COLO829 (cell line): Measurements from ENCODE around the gene CABLES2.

Experiments
- DNase-seq: peaks from one replicate; pipeline ENCODE4 v3.0.0; 2012; ENCODE audit warnings: low spot score

Gene CABLES2

DNA sequence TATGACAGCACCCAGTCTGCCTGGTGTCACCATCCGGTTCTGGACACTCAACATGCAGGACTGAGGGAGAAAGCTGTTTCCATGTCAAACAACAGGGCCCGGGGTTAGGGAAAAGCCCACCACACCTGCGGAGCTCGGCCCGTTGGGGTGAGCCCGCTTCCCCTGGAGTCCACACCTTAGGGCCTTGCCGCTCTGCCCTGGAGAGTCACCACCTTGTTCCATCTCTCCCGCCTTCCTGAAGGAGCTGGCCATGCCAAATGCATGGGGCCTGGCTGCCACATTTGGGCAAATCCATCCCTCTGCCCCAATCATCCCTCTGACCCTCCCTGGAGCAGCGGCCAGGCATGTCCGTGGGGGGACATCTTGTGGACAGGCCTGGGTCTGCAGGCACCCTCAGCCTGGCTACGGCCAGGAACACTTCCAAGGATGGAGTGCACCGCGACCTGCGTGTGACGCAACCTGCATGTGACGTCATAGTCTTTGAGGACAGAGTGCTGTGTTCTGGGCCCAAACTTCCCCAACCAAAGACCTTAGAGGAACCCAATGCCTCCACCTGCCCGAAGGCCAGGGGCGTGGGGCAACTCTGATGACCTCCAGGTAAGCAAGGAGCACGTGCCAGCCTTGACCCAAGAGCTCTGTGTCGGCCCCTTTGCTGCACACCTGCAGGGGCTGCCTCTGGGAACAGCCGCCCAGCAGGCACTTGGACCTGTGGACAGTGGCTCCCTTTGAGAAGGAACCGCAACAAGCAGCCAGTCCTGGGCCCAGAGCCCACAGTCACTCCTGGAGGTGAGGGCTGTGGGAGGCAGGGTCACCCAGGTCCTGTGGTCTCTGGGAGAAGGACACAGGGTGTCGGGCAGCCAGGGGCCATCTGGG lies 1.7 kb downstream of the CABLES2 start:
- DNase-seq, result no peak

DNA sequence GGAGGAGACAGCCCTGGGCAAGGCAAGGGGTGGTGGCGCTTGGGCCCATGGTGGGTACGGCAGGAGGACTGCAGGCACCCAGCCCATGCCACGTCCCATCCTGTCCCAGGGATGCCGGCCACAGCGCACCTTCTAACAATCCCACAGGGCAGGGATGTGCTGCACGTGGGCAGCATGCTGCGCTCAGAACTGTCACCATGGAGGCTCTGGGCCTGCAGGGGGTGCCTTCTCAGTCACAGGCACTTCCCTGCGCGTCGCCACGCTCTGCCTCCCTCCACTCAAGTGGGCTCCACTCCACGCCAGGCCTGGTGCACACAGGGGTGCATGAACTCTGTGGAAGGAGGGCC lies 2.4 kb downstream of the CABLES2 start:
- no peak for DNase-seq

DNA sequence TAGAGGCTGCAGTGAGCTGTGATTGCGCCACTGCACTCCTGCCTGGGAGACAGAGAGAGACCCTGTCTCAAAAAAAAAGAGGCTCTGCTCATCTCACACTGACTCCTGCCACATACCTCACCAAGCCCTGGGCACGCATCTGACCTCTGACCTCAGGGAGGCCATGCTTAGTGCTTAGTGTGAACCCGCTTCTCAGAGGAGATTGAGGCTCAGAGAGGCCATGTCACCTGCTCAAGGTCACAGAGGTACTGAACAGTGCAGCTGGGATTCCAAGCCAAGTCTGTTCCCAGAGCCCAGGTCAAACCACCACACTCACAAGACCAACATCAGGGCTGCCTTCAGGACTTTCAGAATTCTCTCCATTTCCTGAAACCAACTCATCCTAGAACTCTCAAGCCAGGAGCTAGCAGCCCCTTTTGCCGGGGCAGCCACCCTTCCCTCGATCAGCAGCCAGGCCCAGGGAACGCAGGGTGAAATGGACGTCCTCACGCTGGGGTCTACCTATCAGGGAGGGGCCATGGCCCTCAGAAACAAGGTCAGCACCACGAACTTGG lies 2.9 kb downstream of the CABLES2 start:
- no peak for DNase-seq

DNA sequence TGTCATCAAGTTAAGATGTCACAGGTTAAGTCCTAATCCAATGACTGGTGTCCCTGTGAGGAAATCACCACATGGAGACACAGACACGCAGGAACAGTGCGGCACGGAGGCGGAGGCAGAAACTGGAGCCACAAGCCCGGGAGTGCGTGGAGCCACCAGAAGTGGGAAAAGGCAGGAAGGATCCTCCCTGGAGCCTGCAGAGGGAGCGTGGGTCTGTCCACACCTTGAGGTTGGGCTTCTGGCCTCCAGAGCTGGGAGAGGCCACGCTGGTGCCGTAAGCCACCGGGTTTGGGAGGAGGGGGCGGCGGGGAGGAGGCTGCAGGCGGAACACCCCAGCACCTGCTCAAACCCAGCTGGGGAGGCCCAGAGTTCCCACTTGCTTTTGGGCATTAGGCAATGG lies 3.8 kb downstream of the CABLES2 start:
- DNase-seq, result no peak

DNA sequence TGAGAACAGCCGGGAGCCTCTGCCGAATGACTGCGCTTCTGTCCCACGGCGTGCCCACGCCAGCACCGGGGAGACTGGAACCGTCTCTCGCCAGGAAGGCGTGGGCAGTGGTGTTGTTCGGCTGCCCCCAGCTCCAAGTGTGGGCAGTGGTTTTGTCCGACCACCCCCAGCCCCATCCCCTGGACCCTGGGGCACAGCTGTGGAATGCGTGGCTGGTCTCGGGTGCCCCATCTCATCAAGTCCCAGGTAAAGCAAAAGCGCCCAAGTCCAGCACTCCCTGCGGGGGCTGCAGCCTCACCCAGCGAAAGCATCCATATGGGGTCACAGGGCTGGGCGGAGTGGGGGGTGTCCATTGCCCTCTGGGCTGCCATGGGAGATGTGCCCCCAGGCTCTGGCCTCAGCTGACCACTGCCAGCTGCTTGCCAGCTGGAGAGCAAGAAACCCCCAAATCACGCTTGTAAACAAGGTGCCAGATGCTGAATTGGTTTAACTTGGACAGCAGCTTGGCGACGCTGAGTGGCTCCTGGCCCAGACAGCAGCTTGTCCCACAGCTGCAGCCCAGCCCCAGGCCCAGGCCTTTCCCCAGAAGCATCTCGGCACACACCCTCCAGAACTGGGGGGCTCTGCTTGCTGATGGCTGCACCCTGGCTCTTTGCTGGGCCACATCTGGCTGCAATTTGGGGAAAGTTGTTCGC lies 4.5 kb downstream of the CABLES2 start:
- no peak for DNase-seq

DNA sequence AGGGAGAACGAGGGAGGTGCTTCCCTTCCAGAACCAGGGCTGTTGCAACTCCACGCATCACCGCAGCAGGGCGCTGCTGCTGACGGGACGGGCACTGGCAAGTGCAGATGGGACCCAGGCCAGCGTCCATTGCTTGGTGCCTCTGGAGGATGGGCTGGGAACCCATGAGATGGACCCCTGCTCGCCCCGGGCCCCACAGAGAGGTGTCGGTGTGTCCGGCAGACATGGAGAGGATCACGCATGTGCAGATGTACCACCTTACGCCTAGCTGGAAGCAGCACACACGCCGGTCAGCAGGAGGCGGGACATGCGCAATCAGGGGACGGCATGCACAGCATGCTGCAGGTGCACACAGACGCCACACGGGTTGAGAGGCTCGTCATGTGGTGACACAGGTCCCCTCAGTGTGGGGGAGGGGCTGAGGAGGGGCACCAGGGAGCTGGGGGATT lies 5.7 kb downstream of the CABLES2 start:
- DNase-seq, result no peak

DNA sequence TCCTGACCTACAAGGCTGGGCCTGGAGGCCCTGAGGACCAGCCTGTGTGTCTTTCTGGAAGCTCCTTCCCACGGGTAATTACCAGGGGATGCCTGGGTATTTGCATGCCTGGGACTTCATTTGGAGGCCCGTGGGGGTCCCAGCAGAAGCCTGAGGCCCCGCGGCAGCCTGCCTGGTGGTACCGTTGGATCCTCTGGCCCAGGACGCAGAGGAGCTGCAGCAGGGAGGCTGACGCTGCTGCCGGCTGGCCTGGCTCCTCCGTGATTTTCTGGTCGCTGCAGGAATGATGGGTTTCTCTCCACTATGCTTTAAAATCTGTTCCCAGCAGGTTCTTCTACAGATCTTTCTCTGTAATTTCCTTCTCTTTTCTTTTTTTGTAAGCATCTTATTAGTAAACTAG lies 6.5 kb downstream of the CABLES2 start:
- DNase-seq, result no peak

DNA sequence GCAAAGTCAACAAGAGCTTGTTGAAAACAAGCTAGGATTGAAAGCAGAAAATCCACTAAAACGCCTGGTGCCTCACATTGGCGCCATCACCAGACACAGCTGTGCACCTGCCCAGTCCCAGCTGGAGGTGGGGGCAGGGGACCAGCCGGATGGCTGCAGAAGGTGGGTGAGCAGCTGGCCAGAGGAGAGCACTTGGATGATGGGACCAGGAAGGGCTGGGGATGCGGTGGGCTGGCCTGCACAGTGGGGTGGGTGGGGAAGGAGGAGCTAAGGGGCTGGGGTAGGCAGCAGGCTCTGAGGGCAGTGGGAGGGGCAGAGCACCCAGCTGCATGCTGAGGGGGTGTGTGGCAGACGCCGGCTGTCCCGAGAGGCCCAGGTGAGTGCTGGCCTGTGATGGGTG lies 7.1 kb downstream of the CABLES2 start:
- DNase-seq, result no peak

DNA sequence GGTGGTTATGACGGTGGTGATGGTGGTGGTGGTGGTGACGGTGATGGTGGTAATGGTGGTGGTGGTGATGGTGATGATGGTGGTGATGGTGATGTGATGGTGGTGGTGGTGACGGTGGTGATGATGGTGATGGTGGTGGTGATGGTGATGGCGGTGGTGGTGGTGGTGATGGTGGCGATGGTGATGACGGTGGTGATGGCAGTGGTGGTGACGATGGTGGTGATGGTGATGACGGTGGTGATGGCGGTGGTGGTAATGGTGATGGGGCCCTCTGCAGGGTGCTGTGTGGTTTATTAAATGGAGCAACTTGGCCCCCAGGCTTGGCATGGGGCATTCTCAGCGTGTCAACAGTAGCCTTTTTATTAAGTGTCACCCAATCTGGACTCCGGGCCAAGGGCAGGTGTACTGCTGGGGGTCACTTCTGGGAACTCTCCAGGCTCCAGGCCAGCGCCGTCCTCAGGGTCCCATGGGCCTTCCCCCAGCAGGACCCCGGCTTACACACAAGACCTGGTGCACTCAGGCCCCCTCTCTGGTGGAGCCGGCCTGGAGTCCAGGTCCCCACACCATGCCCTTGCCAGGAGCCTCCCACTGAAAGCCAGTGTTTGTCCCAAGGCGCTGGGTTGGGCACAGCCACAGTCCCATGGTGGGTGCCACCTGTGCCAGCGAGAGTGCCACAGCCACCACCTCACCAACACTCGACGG lies 8.8 kb downstream of the CABLES2 start:
- DNase-seq, result no peak

DNA sequence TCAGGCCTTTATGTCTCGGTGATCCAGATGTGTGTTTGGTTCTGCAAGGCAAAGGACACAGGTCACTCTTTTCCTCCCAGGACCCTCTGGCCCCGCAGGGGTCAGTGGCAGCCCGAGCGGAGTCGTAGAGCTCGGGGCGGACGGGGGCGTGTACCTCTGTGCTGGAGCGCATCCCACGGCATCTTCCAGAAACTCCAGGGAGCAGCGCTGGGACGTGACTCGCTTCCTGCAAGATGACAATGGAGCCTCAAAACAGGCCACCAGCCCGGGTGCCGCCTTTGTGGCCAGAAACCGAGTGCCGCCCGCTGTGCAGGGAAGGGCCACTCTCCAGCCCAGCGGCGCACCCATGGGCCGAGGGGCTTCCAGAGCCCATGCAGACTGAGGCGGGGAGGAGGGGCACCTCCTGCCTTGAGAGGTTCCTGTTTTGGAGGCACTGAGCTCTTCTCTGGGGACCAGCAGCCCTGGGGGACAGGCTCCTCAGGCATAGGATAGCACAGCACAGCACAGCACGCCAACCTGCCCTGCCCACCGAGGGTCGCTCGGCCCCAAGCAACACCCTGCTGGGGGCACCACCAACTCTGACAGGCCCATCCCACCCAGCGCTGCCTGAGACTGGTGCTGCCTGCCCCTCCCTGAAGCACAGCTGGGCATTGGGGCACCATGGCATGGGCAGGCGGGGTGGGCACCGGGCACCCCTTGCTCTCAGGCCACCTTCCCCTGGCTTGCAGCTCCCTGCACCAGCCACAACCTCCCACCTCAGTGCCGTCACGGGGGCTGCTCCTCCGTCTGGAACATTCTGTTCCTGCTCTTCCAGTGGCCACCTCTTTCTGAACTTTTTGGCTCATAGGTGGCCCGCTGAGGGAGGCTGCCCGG lies 10.5 kb downstream of the CABLES2 start:
- no peak for DNase-seq

DNA sequence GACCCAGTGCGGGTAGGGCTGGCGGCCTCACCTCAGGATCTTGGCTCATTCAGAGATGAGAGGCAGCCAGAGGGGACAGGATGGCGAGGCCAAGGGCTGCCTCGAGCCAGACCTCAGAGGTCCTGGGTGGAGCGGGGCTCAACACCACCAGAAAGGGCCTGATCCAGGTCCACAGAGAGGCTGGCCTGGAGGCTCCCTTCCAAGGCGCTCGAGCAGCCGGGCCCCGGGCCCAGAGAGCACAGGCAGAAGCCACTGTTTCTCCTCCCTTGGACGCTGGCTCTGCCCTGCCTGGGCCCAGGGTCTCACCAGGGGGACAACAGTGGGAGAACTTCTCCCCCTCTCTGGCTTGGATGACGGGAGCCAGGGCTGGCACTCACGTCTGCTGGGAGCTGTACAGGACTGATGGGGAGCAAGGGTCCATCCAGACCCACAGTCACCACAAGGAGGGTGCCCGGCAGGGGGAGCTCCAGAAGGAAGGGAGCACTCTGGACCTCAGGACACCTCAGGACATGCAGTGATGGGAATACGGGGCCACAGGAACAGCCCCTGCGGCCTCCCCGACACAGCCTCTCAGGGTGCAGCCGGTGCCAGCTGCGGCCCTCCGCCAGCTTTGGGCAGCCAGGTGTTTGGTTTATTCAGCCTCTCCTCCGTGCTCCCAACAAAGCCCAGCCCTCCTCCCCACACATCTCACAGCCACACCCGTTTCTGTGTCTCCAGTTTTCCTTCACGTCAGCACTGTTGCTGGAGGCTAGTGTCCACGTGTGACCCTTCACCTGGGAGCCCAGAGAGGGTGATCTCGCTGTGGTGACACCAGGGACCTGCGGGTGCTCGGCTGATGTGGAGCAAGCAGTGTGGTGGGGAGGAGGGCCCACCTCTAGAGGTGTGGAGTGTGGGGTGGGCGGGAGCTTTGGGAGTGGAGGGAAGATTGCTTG lies 11.5 kb downstream of the CABLES2 start:
- DNase-seq, result no peak

DNA sequence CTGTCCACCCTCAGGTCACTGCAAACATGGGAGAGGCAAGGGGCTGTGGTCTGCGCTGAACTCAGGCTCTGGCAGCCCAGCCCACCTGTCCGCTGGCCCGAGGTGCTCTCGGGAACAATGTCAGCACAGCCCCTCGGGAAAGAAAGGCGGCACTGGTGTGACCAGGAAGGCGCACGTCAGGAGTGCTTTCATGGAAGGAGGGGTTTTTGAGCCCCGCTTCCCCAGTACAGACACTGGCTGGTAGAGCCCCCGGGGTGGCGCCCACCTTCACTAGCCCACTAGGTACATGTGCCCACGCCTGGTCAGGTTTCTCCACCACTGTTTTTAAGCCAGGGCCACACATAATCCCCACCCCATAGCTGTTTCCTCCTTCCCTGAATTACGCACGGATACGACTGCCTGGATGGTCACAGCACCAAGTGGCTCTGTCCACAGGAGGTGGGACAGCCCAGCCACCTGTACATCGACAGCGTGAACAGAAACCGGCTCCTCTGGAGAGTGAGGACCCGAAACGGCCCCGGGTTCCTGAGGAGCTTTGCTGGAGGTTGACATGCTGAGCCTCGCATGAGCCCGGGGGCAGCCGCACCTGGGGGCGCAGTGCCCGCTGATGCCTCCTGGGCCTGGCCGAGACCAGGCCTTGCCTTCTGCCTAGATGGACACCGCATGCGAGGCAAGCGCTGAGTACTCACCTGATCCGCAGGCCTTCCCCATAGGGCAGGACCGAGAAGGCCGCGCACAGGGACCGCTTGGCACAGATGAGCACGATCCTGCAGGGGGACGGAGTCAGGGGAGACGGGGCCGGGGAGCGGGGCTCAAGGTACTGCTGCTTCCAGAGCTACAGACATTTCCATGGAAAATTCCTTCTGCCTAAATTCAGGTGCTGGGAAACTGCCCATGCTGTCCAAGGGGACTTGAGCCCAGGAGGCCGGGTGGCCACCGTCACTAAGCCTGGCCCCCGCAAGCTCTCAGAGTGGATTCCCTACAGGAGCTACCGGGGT lies 12.5 kb downstream of the CABLES2 start:
- no peak for DNase-seq

DNA sequence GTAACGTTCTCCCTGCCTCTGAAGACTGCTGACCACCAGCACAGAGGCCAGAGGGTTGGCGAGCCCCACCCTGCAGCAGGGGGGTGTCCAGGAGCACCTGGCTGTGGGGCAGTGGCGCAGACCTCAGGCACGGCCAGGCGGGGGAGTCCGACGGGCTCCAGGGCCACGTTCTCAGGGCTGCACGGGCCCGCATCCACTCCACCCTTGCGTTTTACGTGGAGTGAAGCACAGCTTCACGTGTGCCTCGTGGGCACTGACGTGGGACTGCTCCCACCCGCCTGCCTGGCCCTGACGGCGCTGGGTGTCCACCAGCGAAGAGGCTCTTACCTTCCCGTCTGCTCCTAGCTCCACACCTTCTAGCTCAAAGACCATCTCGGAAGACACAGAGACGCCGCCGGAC lies 13.3 kb downstream of the CABLES2 start:
- DNase-seq, result no peak

DNA sequence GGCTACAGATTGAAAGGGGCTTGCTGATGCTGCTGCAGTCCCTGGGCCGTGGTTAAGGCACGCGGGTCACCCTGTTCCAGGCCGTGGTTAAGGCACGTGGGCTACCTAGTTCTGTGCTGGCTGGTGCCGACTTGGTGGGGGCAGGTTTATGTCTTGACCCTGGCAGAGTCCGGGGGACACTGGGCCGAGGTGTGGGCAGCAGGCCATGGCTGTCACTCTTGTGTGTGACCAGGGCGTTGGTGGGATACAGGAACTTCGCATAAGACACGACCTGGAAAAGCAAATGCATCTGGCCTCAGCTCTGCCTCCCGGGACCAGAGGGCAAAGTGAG lies 13.8 kb downstream of the CABLES2 start:
- no peak for DNase-seq

DNA sequence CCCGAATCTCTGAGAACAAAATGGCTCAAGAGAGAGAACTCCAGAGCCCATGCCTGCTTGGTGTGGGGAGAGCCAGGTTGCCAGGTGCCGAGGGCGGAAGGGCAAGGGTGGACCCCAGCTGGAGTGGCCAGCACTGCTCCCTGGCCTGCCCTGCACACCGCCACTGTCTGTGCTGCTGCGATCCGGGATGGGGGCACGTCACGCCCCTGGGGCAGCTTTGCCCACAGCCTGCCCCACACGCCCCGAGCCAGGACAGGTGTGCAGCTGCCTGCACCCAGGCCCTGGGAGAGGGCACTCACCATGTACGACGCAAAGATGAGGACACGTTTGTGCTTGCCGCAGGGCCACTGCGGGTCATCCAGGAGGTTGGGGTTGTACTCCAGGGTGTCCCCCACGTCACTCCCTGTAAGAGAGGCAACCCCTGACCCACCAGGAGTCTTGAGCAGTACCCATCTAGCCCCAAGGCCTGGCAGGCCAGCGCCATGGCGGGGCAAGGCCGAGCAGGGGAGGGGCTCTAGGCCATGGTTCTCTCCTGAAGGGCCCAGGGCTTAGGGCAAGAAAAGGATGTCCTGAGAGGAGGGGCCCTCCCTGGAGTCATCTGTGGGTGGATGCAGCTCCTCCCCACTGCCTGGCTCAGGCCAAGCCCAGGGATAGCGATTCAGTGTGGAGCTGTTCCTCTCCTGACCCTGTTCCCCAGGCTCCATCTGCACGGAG lies 14.3 kb downstream of the CABLES2 start:
- DNase-seq, result no peak

DNA sequence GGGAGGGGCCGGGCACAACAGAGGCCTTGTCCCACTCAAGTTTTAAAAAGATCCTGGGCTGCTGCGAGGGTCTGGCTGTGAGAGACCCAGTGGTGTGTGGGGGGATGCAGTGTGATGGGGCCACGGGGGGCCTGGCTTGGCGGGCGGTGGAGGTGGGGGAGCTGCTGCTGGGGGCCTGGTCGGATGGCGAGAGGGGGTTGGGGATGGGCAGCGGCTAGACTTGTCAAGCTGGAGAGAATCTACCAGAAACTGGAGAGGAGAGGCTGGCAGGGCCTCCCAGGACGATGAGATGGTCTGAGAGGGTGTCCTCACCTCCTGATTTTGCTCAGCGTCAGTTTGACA lies 15.0 kb downstream of the CABLES2 start:
- no peak for DNase-seq

DNA sequence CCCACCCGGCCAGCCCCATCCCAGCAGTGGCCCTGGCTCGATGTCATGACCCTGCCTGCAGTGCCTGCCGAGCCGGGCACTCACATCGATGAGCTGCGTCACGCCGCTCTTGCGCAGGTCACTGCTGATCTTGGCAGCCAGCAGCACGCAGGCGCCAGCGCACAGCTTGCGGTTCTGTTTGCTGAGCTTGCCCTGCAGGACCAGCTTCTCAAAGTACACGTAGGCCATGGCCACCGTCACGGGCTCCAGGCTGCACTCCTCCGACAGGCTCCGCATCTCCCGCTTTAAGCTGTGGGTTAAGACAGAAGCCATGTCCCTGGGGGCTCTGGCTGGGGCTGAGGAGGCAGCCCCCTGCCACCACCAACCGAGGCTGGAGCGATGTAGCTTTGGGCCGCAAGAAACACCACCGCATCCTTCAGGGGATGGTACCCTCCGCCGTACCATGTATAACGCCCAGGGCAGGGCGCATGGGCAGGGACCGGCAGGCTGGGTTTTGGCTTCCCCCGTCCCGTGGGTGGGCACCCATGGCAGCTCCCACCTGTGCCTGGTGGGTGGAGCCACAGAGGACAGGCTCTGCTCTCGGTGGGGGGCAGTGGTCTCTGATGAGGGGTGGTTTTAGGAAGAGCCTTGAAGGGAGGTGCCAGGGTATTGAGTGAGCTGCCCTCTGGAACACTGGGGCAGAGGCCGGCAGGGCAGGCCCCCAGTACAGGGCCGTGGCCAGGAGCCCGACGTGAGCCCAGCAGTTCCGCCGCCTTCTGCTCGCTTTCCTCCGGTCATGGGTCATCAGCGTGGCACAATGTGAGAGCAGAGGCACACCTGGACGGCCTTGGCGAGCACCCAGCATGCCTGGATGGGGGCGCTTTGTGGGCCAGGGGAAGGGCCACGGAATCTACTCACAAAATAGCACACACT lies 15.7 kb downstream of the CABLES2 start:
- DNase-seq, result no peak
